GM12878 (cell line): ENCODE results near the gene DHCR24.

Experiments used
- BHLHE40 ChIP-seq, 2 experiments: fragments of 450-650 bp in 1 of 2; IDR thresholded peaks; 2 replicates each; pipeline ENCODE4 v1.6.1; 2011 to 2017; ENCODE audit warnings: low read depth in 2 of 2, borderline replicate concordance in 1 of 2, improper control_type of control experiment in 1 of 2, low read length in 1 of 2, mild to moderate bottlenecking in 1 of 2
- CTCF ChIP-seq, 3 experiments: IDR thresholded peaks in 2 of 3; conservative IDR thresholded peaks in 1 of 3; 2 replicates each; pipeline ENCODE4 v1.5.1; 2011; ENCODE audit warnings: low read depth in 3 of 3, low read length in 3 of 3, mild to moderate bottlenecking in 3 of 3, control low read depth in 2 of 3, moderate library complexity in 2 of 3, inconsistent platforms in 1 of 3, mixed read lengths in 1 of 3; ENCODE audit not compliant: control insufficient read depth in 2 of 3, insufficient read depth in 1 of 3; ENCODE audit errors: extremely low read depth in 1 of 3
- KDM1A ChIP-seq: fragments of 200-600 bp; sonication (generic); IDR thresholded peaks from 2 replicates; pipeline ENCODE4 v1.6.1; 2016; ENCODE audit warnings: borderline replicate concordance
- MAX ChIP-seq: IDR thresholded peaks from 2 replicates; pipeline ENCODE4 v1.6.1; 2012; ENCODE audit warnings: low read depth, low read length, improper control_type of control experiment
- MEF2B ChIP-seq: fragments of 450-650 bp; IDR thresholded peaks from 2 replicates; pipeline ENCODE4 v1.6.1; 2018; ENCODE audit warnings: mild to moderate bottlenecking, moderate library complexity; ENCODE audit not compliant: partially characterized antibody, poor library complexity, severe bottlenecking
- POLR2A ChIP-seq: IDR thresholded peaks from 2 replicates; pipeline ENCODE4 v1.6.1; 2011; ENCODE audit warnings: low read depth, mild to moderate bottlenecking, low read length
- RFX5 ChIP-seq: IDR thresholded peaks from 2 replicates; pipeline ENCODE4 v1.6.1; 2011; ENCODE audit warnings: low read depth, low read length, improper control_type of control experiment
- SPI1 ChIP-seq: IDR thresholded peaks from 2 replicates; pipeline ENCODE4 v1.6.1; 2011; ENCODE audit warnings: low read depth, mild to moderate bottlenecking, low read length, moderate library complexity, borderline replicate concordance; ENCODE audit not compliant: insufficient read depth
- TCF12 ChIP-seq: IDR thresholded peaks from 2 replicates; pipeline ENCODE4 v1.6.1; 2011; ENCODE audit warnings: low read depth, mild to moderate bottlenecking, low read length
- TF ChIP-seq, protein P1 (sequence below): IDR thresholded peaks from 2 replicates; pipeline ENCODE4 v1.6.1; 2011; ENCODE audit warnings: low read depth, low read length, improper control_type of control experiment, borderline replicate concordance
- TF ChIP-seq, protein P2 (sequence below): IDR thresholded peaks from 2 replicates; pipeline ENCODE4 v1.6.1; 2011; ENCODE audit warnings: mild to moderate bottlenecking, low read depth, low read length, moderate library complexity; ENCODE audit not compliant: insufficient replicate concordance

DNA sequence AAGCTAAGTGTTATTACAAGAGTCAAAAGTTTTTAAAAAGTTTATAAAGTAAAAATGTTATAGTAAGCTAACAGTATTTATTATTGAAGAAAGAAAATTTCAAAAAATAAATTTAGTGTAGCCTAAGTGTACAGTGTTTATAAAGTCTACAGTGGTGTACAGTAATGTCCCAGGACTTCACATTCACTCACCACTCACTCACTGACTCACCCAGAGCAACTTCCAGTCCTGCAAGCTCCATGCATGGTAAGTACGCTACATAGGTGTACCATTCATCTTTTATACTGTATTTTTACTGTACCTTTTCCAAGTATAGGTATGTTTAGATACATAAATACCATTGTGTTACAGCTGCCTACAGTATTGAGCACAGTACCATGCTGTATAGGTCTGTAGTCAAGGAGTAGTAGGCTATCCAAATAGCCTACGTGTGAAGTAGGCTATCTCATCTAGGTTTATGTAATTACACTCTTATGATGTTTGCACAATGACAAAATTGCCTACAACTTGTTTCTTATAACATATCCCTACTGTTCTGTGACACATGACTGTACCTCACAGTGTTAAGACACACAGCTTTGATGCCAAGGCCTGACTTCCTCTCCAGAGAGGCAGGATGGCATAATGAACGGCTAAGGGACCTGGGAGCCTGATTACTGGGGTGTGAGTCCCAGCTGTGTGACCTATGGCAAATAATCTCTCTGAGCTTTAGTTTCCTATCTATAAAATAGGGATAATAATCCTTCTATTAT lies 12.7 kb downstream of the DHCR24 start:
- TF ChIP-seq RFX5 (no peak), MAX (no peak), CTCF (IDR thresholded peaks at IDR 0.05 in 2 of 3, conservative IDR thresholded peaks at IDR 0.05 in 1 of 3; ENCODE audit: control insufficient read depth in 2 of 3, extremely low read depth in 1 of 3, insufficient read depth in 1 of 3, low read depth in 3 of 3, low read length in 3 of 3) (no peak), POLR2A (no peak), MEF2B (no peak), SPI1 (no peak), TCF12 (no peak), BHLHE40 (IDR thresholded peaks at IDR 0.05; ENCODE audit: borderline replicate concordance in 1 of 2, low read depth in 2 of 2, low read length in 1 of 2) (no peak), KDM1A (no peak)
- TF ChIP-seq, protein P1, sequence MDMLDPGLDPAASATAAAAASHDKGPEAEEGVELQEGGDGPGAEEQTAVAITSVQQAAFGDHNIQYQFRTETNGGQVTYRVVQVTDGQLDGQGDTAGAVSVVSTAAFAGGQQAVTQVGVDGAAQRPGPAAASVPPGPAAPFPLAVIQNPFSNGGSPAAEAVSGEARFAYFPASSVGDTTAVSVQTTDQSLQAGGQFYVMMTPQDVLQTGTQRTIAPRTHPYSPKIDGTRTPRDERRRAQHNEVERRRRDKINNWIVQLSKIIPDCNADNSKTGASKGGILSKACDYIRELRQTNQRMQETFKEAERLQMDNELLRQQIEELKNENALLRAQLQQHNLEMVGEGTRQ = no peak
- TF ChIP-seq, protein P2, sequence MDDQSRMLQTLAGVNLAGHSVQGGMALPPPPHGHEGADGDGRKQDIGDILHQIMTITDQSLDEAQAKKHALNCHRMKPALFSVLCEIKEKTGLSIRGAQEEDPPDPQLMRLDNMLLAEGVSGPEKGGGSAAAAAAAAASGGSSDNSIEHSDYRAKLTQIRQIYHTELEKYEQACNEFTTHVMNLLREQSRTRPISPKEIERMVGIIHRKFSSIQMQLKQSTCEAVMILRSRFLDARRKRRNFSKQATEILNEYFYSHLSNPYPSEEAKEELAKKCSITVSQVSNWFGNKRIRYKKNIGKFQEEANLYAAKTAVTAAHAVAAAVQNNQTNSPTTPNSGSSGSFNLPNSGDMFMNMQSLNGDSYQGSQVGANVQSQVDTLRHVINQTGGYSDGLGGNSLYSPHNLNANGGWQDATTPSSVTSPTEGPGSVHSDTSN = no peak
